ENCODE measurements around the gene ESYT3.
"Not testable (repeated sequence)": the region's sequence is repeated elsewhere in the genome, so short reads cannot be mapped to it uniquely, and the experiment has no call there.

The ESYT3 gene

DNA sequence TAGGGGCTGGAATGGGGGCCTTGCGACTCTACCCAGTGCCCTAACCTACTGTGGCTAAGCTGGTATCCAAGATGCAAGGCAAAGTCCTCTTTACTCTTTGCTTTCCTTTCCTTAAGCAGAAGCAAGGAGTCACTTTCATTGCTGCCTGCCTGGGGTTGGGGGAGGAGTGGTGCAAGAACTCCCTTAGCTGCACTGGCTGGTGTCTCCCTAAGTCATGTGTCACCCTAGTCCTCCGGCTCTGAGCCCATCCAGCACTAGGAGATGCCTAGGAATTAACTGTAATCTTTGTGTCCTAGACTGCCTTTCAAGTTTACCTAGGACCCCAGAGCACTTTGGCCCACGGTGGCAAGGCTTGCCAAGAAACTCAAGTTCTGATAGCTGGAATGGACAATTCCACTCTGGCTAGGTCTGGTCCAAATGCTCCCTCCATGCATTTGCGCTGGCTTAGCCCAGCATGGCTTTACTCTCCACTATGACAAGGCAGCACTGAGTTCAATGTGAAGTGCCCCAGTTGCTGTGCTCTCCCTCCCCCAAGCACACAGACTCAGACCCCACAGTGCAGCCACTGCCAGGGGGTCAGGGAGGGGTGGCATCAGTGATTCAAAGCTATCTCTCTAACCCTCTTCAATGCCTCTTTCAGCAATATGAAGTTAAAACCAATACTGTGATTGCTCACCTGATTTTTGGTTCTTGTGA is 58.7 kb downstream of the ESYT3 start:
- no peak overlapping the region for H3K27ac Mint-ChIP-seq
- H3K4me3 Mint-ChIP-seq, result no peak overlapping the region
- H3K36me3 Mint-ChIP-seq (ENCODE audit: low read depth), result peaks cover 43% of the 10 kb centered on the region
- no peaks in the 10 kb centered on the region for H3K27me3 Mint-ChIP-seq (ENCODE audit: low read depth)
- peaks cover 4% of the 10 kb centered on the region for H3K4me1 Mint-ChIP-seq
- peaks cover 29% of the 10 kb centered on the region for H3K9me3 Mint-ChIP-seq
- no peak for TF ChIP-seq CTCF (IDR thresholded peaks at IDR 0.05; ENCODE audit: unreplicated experiment in 3 of 3)

DNA sequence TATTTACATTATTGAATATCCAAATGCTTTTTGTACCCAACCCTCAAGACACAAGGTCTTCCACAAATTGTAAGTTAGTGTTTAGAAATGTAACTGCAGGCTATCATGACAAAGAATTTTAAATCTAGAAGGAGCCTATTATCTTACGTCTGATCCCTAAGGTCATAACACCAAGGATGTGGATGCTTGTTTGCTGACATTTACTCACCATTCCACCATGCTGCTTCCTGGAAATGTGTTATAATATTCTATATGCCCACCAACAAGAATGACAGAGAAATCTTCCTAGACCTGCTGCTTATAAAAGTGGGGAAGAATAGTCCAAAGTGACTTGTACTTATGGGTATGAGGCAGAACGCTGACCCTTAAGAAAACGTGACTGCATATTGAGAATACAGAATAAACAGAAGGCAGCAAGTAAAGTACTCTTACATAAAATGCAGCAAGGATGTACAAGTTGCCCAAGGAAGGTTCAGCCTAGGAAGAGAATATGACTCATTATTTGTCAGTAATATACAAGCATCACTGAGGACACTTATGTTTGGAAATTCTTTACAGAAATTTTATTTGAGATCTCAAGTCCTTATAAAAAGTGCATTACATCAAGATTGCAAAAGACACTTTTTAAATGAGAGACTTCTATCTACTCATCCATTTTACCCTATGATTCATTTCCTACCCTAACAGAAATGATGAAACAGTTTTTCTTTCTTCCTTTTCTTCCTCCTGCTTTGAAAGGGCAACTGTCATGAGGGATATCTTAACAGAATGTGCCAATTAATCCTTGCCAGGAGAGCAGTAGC is 59.6 kb downstream of the ESYT3 start:
- H3K27me3 Mint-ChIP-seq (ENCODE audit: low read depth), result no peaks in the 10 kb centered on the region
- no peak for TF ChIP-seq CTCF (IDR thresholded peaks at IDR 0.05; ENCODE audit: unreplicated experiment in 3 of 3)
- peaks cover 39% of the 10 kb centered on the region for H3K36me3 Mint-ChIP-seq (ENCODE audit: low read depth)
- no peak overlapping the region for H3K27ac Mint-ChIP-seq
- peaks cover 24% of the 10 kb centered on the region for H3K9me3 Mint-ChIP-seq
- no peak overlapping the region for H3K4me3 Mint-ChIP-seq
- peaks cover 4% of the 10 kb centered on the region for H3K4me1 Mint-ChIP-seq

DNA sequence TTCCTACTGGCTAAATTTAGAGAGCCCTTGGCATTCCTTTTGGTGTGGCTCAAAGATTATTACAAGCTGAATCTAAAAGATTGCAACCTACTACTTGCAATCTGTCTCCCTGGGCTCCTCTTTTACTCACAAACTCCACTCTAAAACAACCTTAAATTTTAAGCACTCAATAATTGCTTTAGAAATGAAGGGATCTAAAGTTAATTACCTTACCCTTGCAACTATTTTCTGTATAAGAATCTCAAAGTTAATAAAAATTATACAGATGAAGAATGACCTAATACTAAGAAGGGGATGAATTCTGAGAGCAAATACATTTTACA is 60.2 kb downstream of the ESYT3 start:
- no peak for TF ChIP-seq CTCF (IDR thresholded peaks at IDR 0.05; ENCODE audit: unreplicated experiment in 3 of 3)
- Mint-ChIP-seq H3K27ac (no peak overlapping the region), H3K4me1 (peaks cover 4% of the 10 kb centered on the region), H3K9me3 (peaks cover 20% of the 10 kb centered on the region), H3K36me3 (ENCODE audit: low read depth) (peaks cover 37% of the 10 kb centered on the region), H3K4me3 (no peak overlapping the region), H3K27me3 (ENCODE audit: low read depth) (no peaks in the 10 kb centered on the region)

- Mint-ChIP-seq H3K9me3 (peaks cover 12% of the 10 kb centered on the region), H3K36me3 (ENCODE audit: low read depth) (peaks cover 36% of the 10 kb centered on the region)
- not testable (repeated sequence) for H3K27me3 Mint-ChIP-seq (ENCODE audit: low read depth); H3K27ac Mint-ChIP-seq; H3K4me1 Mint-ChIP-seq; H3K4me3 Mint-ChIP-seq
These were observed 61.2 kb downstream of the ESYT3 start for GRCh38 chr3:138495638-138496037.

DNA sequence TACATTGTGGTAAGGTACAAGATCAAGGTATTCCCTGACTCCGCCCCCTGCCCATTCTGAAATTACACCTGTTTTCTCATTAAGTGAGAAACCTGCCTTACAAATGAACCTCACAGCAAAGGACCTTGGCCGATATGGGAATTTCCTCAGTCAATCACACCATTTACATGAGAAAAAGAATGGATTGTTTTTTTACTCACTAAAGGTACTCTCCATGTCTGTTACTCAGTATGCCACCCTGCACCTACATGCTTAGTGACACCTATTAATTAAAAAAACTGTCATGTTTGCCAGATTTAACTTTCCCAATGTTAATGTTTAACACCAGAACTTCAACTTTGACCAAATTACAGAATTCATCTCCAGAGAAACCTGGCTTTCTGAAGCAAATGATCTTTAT is 62.0 kb downstream of the ESYT3 start:
- Mint-ChIP-seq H3K36me3 (ENCODE audit: low read depth) (peaks cover 28% of the 10 kb centered on the region), H3K4me3 (no peak overlapping the region), H3K27me3 (ENCODE audit: low read depth) (no peaks in the 10 kb centered on the region), H3K27ac (peak overlapping the region in 1 of 3 experiments; percentile 19), H3K9me3 (peaks cover 4% of the 10 kb centered on the region), H3K4me1 (peaks cover 4% of the 10 kb centered on the region)
- no peak for TF ChIP-seq CTCF (IDR thresholded peaks at IDR 0.05; ENCODE audit: unreplicated experiment in 3 of 3)

- Mint-ChIP-seq H3K27me3 (ENCODE audit: low read depth) (no peaks in the 10 kb centered on the region), H3K36me3 (ENCODE audit: low read depth) (peaks cover 24% of the 10 kb centered on the region), H3K4me3 (no peak overlapping the region), H3K9me3 (peaks cover 2% of the 10 kb centered on the region), H3K4me1 (peaks cover 4% of the 10 kb centered on the region), H3K27ac (peak overlapping the region in 1 of 3 experiments; percentile 19)
- no peak for TF ChIP-seq CTCF (IDR thresholded peaks at IDR 0.05; ENCODE audit: unreplicated experiment in 3 of 3)
These were observed 62.6 kb downstream of the ESYT3 start for GRCh38 chr3:138497021-138497420.
